SU-DHL-6 (cell line): ENCODE measurements around the gene PRR18.

Experiments used
- CTCF ChIP-seq: fragments of 200-600 bp; sonication (generic); IDR thresholded peaks from one replicate; pipeline ENCODE4 v1.5.1; 2017; ENCODE audit warnings: antibody characterized with exemption, mild to moderate bottlenecking, low read length, moderate library complexity; ENCODE audit not compliant: insufficient read depth, poor library complexity, severe bottlenecking
- EZH2phosphoT487 ChIP-seq: fragments of 200-600 bp; sonication (generic), shearing (Covaris generic); conservative IDR thresholded peaks from 2 replicates; pipeline ENCODE4 v1.6.1; 2018; ENCODE audit warnings: mild to moderate bottlenecking, antibody characterized with exemption, low read length, moderate library complexity, mixed read lengths

- TF ChIP-seq CTCF (no peak), EZH2phosphoT487 (no peak)
Measured at GRCh38 chr6:166344240-166344639, 36.0 kb upstream of the PRR18 start.
